Measurements from ENCODE around the gene SGPP2.

Gene SGPP2

DNA sequence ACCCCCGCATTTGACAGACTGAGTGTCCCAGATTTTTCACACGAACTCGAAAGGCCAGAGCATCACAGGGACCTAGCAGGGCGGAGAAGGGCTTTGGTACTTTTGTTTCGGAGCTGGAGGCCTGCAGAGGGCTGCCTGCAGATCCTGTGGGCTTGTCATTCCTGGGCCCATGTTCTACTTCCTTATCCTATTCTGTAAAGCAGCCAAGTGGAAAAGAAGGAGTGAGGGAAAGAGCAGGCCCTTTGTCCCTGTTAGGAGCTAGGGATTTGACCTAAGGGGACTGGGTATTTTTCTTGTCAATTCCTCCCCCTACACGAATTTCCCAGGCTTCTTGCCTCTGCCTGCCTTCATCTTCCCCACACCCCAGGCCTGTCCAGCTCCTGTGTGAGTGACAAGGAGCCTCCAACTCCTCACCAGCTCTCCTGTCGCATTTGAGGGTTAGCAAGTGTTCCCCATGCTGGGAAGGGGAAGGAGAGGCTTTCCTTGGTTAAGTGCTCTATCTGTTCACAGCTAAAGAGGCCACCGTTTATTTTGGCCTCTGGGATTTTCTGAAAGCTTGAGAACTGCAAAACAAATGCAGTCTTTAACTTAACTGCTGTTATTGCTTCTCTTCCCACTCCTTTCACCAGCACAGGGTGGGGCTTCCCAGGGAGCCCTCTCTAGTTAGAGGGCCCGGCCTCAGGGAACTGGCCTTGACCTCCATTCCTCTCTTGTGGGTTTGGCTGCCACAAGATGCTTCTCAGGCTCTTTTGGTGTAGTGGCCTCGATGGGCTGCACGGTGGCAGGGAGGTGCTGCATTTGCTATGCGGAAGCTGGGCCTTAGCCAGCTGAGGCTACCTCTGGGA lies 61.2 kb downstream of the SGPP2 start:
- H3K4me3 ChIP-seq (ENCODE audit: control insufficient read depth in 1 of 7, extremely low read depth in 1 of 7, insufficient read depth in 4 of 7, low read depth in 2 of 7, low read length in 6 of 7), result no peak overlapping the region
- ChIA-PET POLR2A (no interaction called here), CTCF (interaction anchor here (5.0 kb wide), 1 partner anchor 168 kb away, joined by 28 read pairs; no protein-coding TSS in a partner anchor)
- 93% methylated on average over 10 of the region's 12 CpGs for WGBS (ENCODE audit: insufficient coverage)
- H3K27ac ChIP-seq (ENCODE audit: insufficient read depth in 1 of 2, low read depth in 1 of 2, low read length in 2 of 2, poor library complexity in 1 of 2, severe bottlenecking in 2 of 2), result no peak overlapping the region
- no peaks in the 10 kb centered on the region for H3K9me3 ChIP-seq (ENCODE audit: control extremely low read depth in 1 of 5, control insufficient read depth in 4 of 5, insufficient read depth in 2 of 5, low read depth in 1 of 5, low read length in 4 of 5)
- H3K36me3 ChIP-seq (ENCODE audit: control insufficient read depth in 4 of 4, insufficient read depth in 4 of 4, low read length in 3 of 4), result no peaks in the 10 kb centered on the region
- peaks cover 0 to 20% (median 11%) of the 10 kb centered on the region in 5 experiments for H3K27me3 ChIP-seq (replicated peaks in 2 of 5; ENCODE audit: control insufficient read depth in 4 of 5, insufficient read depth in 5 of 5, low read length in 4 of 5)
- DNase-seq, result no peak
- no peaks in the 10 kb centered on the region for H3K4me1 ChIP-seq (ENCODE audit: control extremely low read depth in 1 of 4, control insufficient read depth in 4 of 4, insufficient read depth in 4 of 4, low read length in 3 of 4)

DNA sequence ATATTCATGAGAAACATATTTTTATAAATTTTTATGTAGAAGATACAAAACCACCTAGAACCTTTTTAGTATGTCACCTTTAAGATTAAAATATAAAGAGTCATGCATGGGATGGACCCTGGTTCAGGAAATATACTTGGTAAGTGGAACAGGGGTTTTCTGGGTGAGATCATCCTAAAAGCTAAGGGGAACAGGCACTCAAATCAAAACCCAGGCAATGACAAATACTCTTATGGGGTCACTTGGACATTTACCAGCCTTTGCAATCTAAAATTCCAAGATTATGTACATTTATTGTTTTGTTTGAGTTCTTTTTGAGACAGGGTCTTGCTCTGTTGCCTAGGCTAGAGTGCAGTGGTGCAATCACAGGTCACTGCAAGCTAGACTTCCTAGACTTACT lies 65.8 kb downstream of the SGPP2 start:
- ChIA-PET CTCF (no interaction called here), POLR2A (no interaction called here)
- Histone ChIP-seq H3K9me3 (ENCODE audit: control extremely low read depth in 1 of 5, control insufficient read depth in 4 of 5, insufficient read depth in 2 of 5, low read depth in 1 of 5, low read length in 4 of 5) (peaks cover 0 to 6% (median 0%) of the 10 kb centered on the region in 5 experiments), H3K36me3 (ENCODE audit: control insufficient read depth in 4 of 4, insufficient read depth in 4 of 4, low read length in 3 of 4) (no peaks in the 10 kb centered on the region), H3K27me3 (replicated peaks in 2 of 5; ENCODE audit: control insufficient read depth in 4 of 5, insufficient read depth in 5 of 5, low read length in 4 of 5) (peaks cover 0 to 5% (median 0%) of the 10 kb centered on the region in 5 experiments), H3K4me3 (ENCODE audit: control insufficient read depth in 1 of 7, extremely low read depth in 1 of 7, insufficient read depth in 4 of 7, low read depth in 2 of 7, low read length in 6 of 7) (no peak overlapping the region), H3K27ac (ENCODE audit: insufficient read depth in 1 of 2, low read depth in 1 of 2, low read length in 2 of 2, poor library complexity in 1 of 2, severe bottlenecking in 2 of 2) (no peak overlapping the region), H3K4me1 (ENCODE audit: control extremely low read depth in 1 of 4, control insufficient read depth in 4 of 4, insufficient read depth in 4 of 4, low read length in 3 of 4) (no peaks in the 10 kb centered on the region)
- no peak for DNase-seq

DNA sequence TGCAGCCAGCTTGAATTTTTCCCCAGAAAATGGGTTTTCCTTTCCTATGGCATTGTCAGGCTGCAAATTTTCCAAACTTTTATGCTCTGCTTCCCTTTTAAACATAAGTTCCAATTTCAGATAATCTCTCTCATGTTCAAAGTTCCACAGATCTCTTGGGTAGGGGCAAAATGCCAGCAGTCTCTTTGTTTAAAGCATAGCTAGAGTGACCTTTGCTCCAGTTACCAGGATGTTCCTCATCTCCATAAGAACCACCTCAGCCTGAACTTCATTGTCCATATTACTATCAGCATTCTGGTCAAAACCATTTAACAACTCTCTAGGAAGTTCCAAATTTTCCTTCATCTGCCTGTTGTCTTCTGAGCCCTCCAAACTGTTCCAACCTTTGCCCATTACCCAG lies 68.3 kb downstream of the SGPP2 start:
- Histone ChIP-seq H3K4me1 (ENCODE audit: control extremely low read depth in 1 of 4, control insufficient read depth in 4 of 4, insufficient read depth in 4 of 4, low read length in 3 of 4) (no peaks in the 10 kb centered on the region), H3K27me3 (replicated peaks in 2 of 5; ENCODE audit: control insufficient read depth in 4 of 5, insufficient read depth in 5 of 5, low read length in 4 of 5) (peaks cover 0 to 2% (median 0%) of the 10 kb centered on the region in 5 experiments), H3K4me3 (ENCODE audit: control insufficient read depth in 1 of 7, extremely low read depth in 1 of 7, insufficient read depth in 4 of 7, low read depth in 2 of 7, low read length in 6 of 7) (no peak overlapping the region), H3K9me3 (ENCODE audit: control extremely low read depth in 1 of 5, control insufficient read depth in 4 of 5, insufficient read depth in 2 of 5, low read depth in 1 of 5, low read length in 4 of 5) (peaks cover 0 to 6% (median 0%) of the 10 kb centered on the region in 5 experiments), H3K36me3 (ENCODE audit: control insufficient read depth in 4 of 4, insufficient read depth in 4 of 4, low read length in 3 of 4) (no peaks in the 10 kb centered on the region), H3K27ac (ENCODE audit: insufficient read depth in 1 of 2, low read depth in 1 of 2, low read length in 2 of 2, poor library complexity in 1 of 2, severe bottlenecking in 2 of 2) (no peak overlapping the region)
- DNase-seq, result no peak
- ChIA-PET POLR2A (no interaction called here), CTCF (no interaction called here)

DNA sequence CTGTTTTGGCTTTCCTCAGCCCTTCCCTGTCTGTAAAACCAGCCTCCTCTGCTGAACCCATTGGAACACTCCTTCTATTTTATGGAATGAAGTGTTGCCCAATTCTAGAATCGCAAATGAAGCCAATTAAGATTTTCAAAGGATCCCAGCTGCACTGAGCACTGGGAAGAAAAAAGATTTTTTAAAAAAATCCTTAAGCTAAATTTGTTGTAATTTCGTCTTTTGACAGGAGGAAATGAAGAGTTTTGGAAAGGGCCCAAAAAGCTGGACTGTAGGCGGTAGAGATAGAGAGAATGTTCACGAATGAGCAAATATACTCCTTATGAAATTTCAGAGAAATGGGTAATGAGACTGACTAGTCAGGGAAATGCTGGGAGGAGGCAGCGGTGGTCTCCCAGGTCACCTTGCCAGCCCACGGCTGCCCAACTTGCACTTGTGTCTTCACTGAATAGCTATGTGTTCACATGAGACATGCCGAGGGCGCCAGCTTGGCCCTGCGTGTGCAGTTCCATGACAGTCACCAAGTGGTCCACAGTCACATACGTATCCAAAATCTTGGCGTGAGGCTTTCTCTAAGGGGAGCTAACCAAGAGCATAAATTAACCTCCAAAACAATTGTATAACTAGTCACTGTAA lies 69.9 kb downstream of the SGPP2 start:
- Histone ChIP-seq H3K27me3 (replicated peaks in 2 of 5; ENCODE audit: control insufficient read depth in 4 of 5, insufficient read depth in 5 of 5, low read length in 4 of 5) (peaks cover 0 to 2% (median 0%) of the 10 kb centered on the region in 5 experiments), H3K4me1 (ENCODE audit: control extremely low read depth in 1 of 4, control insufficient read depth in 4 of 4, insufficient read depth in 4 of 4, low read length in 3 of 4) (no peaks in the 10 kb centered on the region), H3K36me3 (ENCODE audit: control insufficient read depth in 4 of 4, insufficient read depth in 4 of 4, low read length in 3 of 4) (no peaks in the 10 kb centered on the region), H3K4me3 (ENCODE audit: control insufficient read depth in 1 of 7, extremely low read depth in 1 of 7, insufficient read depth in 4 of 7, low read depth in 2 of 7, low read length in 6 of 7) (no peak overlapping the region), H3K9me3 (ENCODE audit: control extremely low read depth in 1 of 5, control insufficient read depth in 4 of 5, insufficient read depth in 2 of 5, low read depth in 1 of 5, low read length in 4 of 5) (peaks cover 0 to 6% (median 0%) of the 10 kb centered on the region in 5 experiments), H3K27ac (ENCODE audit: insufficient read depth in 1 of 2, low read depth in 1 of 2, low read length in 2 of 2, poor library complexity in 1 of 2, severe bottlenecking in 2 of 2) (no peak overlapping the region)
- 95% methylated on average over 9 of the region's 11 CpGs for WGBS (ENCODE audit: insufficient coverage)
- ChIA-PET POLR2A (no interaction called here), CTCF (interaction anchor here (1.4 kb wide), 1 partner anchor 11 kb away, joined by 4 read pairs; no protein-coding TSS in a partner anchor)
- DNase-seq, result no peak

DNA sequence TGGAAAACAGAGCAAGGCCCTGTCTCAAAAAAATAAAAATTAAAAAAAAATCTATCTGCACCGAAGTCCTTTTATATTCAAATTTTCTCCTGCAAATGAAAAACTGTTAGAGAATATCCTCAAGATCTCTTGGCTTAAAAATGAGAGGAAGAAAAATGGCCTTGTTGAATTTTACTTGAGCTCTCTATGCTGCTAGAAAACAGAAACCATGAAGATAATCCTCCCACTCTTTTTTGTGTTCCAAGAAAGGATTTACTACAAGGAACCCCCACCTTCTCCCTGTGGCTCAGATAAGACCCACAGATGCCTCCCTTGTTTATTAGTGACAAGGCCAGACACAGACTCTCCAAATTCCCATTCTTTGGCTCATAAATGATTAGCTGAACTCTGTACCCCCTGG lies 71.0 kb downstream of the SGPP2 start:
- WGBS (ENCODE audit: insufficient coverage), result no CpG with 5 or more reads among the region's 1 CpG
- H3K27ac ChIP-seq (ENCODE audit: insufficient read depth in 1 of 2, low read depth in 1 of 2, low read length in 2 of 2, poor library complexity in 1 of 2, severe bottlenecking in 2 of 2), result no peak overlapping the region

GRCh38 chr2:222499226-222499625 lies 74.9 kb downstream of the SGPP2 start:
- Histone ChIP-seq H3K9me3 (ENCODE audit: control extremely low read depth in 1 of 5, control insufficient read depth in 4 of 5, insufficient read depth in 2 of 5, low read depth in 1 of 5, low read length in 4 of 5) (no peaks in the 10 kb centered on the region), H3K4me1 (ENCODE audit: control extremely low read depth in 1 of 4, control insufficient read depth in 4 of 4, insufficient read depth in 4 of 4, low read length in 3 of 4) (no peaks in the 10 kb centered on the region), H3K4me3 (ENCODE audit: control insufficient read depth in 1 of 7, extremely low read depth in 1 of 7, insufficient read depth in 4 of 7, low read depth in 2 of 7, low read length in 6 of 7) (no peak overlapping the region), H3K27ac (ENCODE audit: insufficient read depth in 1 of 2, low read depth in 1 of 2, low read length in 2 of 2, poor library complexity in 1 of 2, severe bottlenecking in 2 of 2) (no peak overlapping the region), H3K36me3 (ENCODE audit: control insufficient read depth in 4 of 4, insufficient read depth in 4 of 4, low read length in 3 of 4) (no peaks in the 10 kb centered on the region), H3K27me3 (replicated peaks in 2 of 5; ENCODE audit: control insufficient read depth in 4 of 5, insufficient read depth in 5 of 5, low read length in 4 of 5) (peaks cover 0 to 4% (median 0%) of the 10 kb centered on the region in 5 experiments)
- 87% methylated on average over 3 of the region's 3 CpGs for WGBS (ENCODE audit: insufficient coverage)
- ChIA-PET CTCF (no interaction called here), POLR2A (no interaction called here)
- no peak for DNase-seq

More for the DNA sequence above, 71.0 kb downstream of the SGPP2 start:
- no peaks in the 10 kb centered on the region for H3K36me3 ChIP-seq (ENCODE audit: control insufficient read depth in 4 of 4, insufficient read depth in 4 of 4, low read length in 3 of 4)
- ChIA-PET POLR2A (no interaction called here), CTCF (no interaction called here)
- H3K4me3 ChIP-seq (ENCODE audit: control insufficient read depth in 1 of 7, extremely low read depth in 1 of 7, insufficient read depth in 4 of 7, low read depth in 2 of 7, low read length in 6 of 7), result no peak overlapping the region
- peaks cover 0 to 4% (median 0%) of the 10 kb centered on the region in 5 experiments for H3K27me3 ChIP-seq (replicated peaks in 2 of 5; ENCODE audit: control insufficient read depth in 4 of 5, insufficient read depth in 5 of 5, low read length in 4 of 5)
- DNase-seq, result no peak
- H3K9me3 ChIP-seq (ENCODE audit: control extremely low read depth in 1 of 5, control insufficient read depth in 4 of 5, insufficient read depth in 2 of 5, low read depth in 1 of 5, low read length in 4 of 5), result peaks cover 0 to 6% (median 0%) of the 10 kb centered on the region in 5 experiments
- H3K4me1 ChIP-seq (ENCODE audit: control extremely low read depth in 1 of 4, control insufficient read depth in 4 of 4, insufficient read depth in 4 of 4, low read length in 3 of 4), result no peaks in the 10 kb centered on the region

DNA sequence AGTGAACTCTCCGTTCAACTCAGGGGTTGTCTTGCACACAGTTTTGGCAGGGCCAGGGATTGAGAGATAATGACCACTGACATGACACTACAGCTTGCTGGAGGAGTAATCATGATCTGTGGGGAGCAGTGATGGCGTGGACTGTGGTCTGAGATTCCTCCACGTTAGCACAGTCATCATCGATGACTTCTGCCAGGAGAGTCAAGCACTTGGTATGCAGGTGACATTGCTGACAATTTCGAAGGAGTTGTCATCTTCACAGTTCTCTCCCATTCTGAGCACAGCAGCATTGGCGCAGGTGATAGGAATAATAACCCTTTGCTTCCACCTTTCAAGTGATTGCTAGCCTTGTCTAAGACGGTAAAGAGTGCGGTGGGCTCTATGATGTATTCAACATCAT lies 79.8 kb downstream of the SGPP2 start:
- H3K27ac ChIP-seq (ENCODE audit: insufficient read depth in 1 of 2, low read depth in 1 of 2, low read length in 2 of 2, poor library complexity in 1 of 2, severe bottlenecking in 2 of 2), result no peak overlapping the region
- H3K9me3 ChIP-seq (ENCODE audit: control extremely low read depth in 1 of 5, control insufficient read depth in 4 of 5, insufficient read depth in 2 of 5, low read depth in 1 of 5, low read length in 4 of 5), result no peaks in the 10 kb centered on the region
- DNase-seq, result no peak
- 100% methylated on average over 6 of the region's 8 CpGs for WGBS (ENCODE audit: insufficient coverage)
- H3K36me3 ChIP-seq (ENCODE audit: control insufficient read depth in 4 of 4, insufficient read depth in 4 of 4, low read length in 3 of 4), result no peaks in the 10 kb centered on the region
- ChIA-PET CTCF (no interaction called here), POLR2A (no interaction called here)
- no peak overlapping the region for H3K4me3 ChIP-seq (ENCODE audit: control insufficient read depth in 1 of 7, extremely low read depth in 1 of 7, insufficient read depth in 4 of 7, low read depth in 2 of 7, low read length in 6 of 7)
- H3K4me1 ChIP-seq (ENCODE audit: control extremely low read depth in 1 of 4, control insufficient read depth in 4 of 4, insufficient read depth in 4 of 4, low read length in 3 of 4), result peaks cover 0 to 2% (median 0%) of the 10 kb centered on the region in 4 experiments
- peaks cover 0 to 4% (median 0%) of the 10 kb centered on the region in 5 experiments for H3K27me3 ChIP-seq (replicated peaks in 2 of 5; ENCODE audit: control insufficient read depth in 4 of 5, insufficient read depth in 5 of 5, low read length in 4 of 5)
